HUDEP-2 (cell line): ENCODE measurements around the gene SYF2.

Experiments used
- DNase-seq, 76 experiments: peaks; one replicate each; lab custom pipeline; 2025; ENCODE audit not compliant: unreplicated experiment in 76 of 76; lab: John Stamatoyannopoulos, UW

The SYF2 gene

GRCh38 chr1:25186161-25187007, 45.9 kb downstream of the SYF2 start:
- no peak for DNase-seq

GRCh38 chr1:25185409-25186160, 46.7 kb downstream of the SYF2 start:
- DNase-seq, result no peak

GRCh38 chr1:25184001-25184762, 48.1 kb downstream of the SYF2 start:
- DNase-seq, result no peak

DNA sequence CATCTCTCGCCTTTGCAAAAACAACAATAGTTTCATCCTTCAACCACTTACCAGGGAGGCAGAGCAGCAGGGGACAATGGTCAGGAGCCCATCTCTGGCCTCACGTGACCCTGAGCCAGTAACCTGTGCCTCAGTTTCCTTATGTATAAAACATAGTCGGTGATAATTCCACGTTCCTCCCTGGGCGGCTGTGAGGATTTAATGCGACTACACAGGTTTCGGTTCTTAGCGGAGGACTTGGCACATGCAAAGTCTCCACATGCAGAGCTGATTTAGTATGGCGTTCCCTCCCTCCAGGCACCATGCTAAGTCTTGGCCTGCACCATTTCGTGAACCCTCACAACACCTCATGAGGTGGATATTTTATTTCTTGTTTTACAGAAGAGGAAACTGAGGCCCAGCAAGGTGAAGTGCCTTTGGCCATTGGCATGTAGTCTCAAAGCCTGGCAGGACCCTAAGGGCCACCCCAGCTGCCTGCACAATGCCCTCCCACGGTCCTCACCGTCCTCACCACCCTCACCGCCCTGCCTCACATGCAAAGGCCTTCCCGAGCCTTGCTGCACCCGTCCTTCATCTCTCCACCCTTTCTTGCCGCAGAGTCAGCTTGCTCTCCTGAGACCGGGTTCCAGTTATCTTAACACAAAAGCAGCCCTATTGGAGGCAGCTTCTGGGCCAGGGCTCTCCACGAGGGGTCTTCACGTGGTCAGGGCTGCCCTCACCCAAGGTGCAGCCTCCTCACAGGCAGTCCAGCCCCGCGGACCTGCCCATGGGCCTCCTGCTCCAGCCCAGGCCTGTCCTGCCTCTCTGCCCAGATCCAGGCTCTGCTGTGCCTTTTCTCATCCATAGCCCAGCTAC, 48.9 kb downstream of the SYF2 start:
- DNase-seq, result no peak

DNA sequence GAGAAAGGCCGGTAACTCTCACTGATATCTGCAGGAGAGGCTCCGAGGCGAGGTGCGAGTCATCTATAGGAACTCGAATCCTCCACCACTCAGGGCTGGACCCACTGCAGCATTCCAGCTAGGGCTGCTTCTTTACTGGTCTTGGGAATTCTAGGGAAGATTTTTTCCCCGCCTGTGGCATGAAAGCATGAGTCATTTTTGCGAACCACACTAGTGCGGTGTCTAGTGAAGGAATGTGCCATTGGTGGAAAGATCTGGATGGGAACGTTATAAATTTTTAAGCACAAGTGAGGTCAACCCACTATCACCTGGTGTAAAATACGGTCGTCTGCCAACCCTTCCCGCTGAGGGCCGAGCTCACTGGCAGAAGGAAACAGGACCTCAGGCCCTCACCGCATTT, 49.7 kb downstream of the SYF2 start:
- DNase-seq, result no peak

DNA sequence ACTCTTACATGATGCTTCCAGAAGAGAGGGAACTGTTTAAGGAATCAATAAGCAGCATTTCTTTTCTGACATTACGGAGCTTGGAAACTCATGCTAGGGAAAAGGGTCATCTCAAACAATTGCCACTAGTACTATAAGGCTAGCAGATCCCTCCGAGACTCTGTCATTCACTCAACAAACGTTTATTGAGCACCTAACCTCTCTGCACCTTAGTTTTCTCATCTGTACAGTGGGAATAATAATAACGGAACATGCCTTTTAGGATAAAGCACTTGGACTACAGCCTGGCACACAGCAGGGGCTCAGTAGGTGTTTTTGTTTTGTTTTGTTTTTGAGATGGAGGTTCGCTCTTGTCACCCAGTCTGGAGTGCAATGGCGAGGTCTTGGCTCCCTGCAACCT, 51.3 kb downstream of the SYF2 start:
- no peak for DNase-seq

GRCh38 chr1:25178917-25179561, 53.3 kb downstream of the SYF2 start:
- no peak for DNase-seq

DNA sequence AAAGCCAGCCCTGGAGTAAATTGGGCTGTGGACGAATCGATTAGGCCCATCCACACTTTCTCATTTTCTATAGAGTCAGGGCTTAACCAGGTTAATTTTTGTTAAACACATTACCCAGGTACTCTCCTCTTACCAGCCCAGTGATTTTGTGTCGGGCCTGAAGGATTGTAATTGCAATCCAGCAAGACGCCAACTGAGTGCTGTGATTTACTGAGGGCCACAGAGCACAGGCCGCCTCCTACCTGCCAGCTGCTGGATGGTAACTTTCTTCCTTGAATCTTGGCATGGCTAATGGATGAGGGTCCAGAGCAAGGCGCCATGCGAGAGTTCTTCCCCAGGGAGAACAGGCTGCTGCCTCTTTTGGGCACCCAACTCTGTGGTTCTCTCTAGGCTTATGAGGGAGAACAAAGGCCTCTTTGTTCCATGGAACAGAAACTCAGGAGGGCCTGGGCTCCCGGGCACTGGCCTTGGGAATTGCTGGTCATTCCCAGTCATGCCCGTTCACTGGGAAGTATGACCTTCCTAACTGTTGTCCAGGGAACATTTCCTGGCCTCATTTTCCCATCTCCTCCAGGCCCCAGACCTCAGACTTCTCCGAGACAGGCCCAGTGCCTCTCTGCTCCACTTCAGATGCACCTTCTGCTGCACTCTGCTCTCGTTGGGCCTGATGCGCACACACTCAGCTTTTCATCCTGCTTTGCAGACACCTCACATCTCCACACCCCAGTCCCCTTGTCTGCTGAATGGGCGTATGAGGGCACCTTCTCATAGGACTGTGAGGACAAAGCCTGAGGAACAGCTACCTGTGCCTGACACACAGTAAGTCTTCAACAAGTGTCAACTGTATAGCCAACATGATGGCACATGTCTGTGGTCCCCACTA, 57.3 kb downstream of the SYF2 start:
- DNase-seq, result no peak

- DNase-seq, result no peak
These were observed 58.0 kb downstream of the SYF2 start for GRCh38 chr1:25174363-25174729.

- DNase-seq, result no peak
These were observed 58.4 kb downstream of the SYF2 start for GRCh38 chr1:25173809-25174340.
